ENCODE results near the gene SSH3.
A peak's percentile ranks its signal among the peaks of the same experiment; 100 is the strongest.

The SSH3 gene

GRCh38 chr11:67299471-67300191 is 3.7 kb upstream of the SSH3 start:
- DNase-seq, result no peak

DNA sequence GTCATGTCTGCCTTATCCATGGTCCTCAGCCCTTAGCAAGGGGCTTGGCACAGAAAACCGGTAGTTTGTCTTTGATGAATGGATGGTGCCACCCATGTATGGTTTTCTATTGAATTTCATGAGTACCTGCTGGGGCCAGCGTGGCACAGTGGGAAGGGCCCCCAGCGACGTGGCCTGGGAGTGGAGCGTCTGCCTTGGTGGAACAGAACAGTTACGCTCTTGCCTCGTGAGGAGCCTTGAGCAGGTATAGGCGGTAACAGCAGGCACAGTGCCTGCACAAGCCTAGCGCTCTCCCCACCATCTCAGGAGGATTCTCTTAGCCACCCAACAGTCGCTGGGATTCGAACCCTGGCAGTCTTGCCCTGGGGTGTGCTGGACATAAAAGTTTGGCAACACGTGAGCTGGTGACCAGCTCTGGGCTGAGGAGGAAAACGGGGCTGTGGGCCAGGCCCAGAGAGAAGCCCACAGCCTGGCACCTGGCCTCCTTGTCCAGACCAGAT is 3.0 kb upstream of the SSH3 start:
- DNase-seq, result no peak

- no peak for DNase-seq
These were observed 2.5 kb upstream of the SSH3 start for GRCh38 chr11:67300756-67301312.

GRCh38 chr11:67301313-67301921 is 1.9 kb upstream of the SSH3 start:
- DNase-seq, result no peak

DNA sequence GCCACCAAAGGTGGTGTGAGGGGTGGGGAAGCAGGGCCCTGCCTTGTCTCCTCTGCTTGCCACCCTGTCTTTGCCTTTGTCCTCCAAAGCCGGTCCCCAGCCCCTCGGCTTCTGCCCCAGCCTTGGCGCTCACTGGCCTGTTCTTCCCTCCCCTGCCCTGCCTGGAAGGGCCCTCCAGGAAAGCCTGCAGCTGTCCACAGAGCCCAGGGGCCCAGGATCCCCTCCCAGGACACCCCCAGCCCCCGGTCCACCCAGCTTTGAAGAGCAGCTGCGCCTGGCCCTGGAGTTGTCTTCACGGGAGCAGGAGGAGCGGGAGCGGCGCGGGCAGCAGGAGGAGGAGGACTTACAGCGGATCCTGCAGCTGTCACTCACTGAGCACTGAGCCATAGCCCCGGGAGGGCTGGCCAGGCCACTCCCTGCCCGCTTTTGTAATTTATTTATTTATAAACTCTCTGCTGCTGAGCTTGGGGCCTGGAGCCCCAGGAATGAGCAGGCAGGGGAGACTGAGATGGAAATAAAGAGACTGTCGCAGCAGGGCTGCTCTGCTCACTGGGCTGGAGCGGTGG is 1.3 kb upstream of the SSH3 start:
- DNase-seq, result peak; percentile 75

DNA sequence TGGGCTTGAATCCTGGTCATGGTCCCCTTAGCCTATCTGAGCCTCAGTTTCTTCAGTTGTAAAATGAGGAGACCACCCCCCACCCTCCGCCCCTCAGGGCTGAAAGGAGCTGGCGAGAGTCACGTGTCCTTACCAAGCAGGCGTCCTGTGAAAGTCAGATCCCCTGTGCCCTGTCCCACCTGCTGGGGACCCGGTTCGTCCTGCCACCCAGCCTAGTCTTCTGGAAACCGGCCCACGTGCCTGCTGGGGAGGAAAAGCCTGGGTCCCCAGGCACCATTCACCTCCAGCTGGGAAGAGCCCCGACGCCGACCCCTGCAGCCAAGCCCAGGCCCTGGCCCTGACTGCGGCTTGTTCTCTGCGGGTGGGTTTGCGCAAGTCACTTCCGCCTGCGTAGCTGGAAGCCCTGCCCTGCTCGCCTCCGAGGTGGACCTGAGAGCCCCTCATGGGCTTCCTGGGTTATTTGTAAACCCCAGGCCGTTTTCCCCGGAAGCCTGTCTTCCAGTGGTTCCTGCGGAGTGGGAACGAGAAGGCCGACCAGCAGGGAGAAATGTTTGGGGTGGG is 679 bp upstream of the SSH3 start:
- DNase-seq, result peak; percentile 46

DNA sequence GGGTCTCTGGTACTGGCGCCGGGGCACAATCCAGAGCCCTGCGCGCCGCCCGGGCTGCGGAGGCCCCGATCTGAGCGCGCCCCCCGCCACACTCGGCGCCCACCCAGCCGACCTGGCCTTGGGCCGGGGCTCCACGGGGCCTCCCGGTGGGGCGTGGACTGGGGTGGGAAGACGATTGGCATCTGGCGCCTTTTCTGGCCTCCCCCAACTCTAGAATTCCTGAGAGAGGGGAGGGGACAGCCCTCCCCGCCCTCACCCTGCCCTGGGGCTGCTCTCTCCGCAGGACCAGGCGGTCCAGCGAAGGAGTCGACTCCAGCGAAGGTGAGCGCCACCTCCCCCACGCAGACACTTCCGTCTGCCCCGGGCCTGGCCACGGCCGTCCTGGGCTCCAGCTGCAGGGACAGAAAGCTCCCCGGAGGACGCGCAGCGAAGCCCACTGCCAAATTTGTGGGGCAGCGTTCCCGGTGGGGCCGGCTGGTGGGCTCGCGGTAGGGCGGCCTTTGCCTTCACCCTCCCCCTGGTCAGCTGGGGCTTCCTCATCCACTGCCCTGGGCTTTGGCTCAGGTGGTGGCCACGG is 593 bp downstream of the SSH3 start:
- DNase-seq, result no peak

GRCh38 chr11:67304511-67305113 is 1.3 kb downstream of the SSH3 start:
- DNase-seq, result no peak

DNA sequence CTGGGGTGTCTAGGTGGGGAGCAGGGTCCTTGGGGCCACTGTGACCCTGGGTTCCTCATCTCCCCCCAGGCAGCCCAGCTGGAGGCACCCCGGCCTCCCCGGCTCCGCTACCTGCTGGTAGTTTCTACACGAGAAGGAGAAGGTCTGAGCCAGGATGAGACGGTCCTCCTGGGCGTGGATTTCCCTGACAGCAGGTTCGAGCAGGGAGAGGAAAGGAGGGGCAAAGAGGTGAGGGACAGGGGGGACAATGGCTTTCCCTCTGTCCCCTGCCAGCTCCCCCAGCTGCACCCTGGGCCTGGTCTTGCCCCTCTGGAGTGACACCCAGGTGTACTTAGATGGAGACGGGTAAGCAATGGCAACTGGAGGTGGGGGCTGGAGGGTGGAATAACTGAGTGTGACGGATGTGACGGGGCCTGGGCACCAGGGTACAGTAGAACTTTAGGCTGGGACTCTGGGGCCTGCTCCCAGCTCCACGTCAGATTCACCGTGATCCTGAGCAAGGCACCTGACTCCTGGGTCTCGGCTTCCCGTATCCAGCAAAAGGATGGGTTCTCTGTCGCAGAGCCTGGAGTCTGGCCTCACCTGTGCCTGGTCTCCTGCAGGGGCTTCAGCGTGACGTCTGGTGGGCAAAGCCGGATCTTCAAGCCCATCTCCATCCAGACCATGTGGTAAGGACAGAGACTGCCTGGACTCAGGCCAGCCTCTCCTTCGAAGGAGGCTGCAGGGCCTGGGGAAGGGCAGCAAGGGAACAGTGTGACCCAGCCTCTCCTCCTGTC is 3.6 kb downstream of the SSH3 start:
- DNase-seq, result no peak

DNA sequence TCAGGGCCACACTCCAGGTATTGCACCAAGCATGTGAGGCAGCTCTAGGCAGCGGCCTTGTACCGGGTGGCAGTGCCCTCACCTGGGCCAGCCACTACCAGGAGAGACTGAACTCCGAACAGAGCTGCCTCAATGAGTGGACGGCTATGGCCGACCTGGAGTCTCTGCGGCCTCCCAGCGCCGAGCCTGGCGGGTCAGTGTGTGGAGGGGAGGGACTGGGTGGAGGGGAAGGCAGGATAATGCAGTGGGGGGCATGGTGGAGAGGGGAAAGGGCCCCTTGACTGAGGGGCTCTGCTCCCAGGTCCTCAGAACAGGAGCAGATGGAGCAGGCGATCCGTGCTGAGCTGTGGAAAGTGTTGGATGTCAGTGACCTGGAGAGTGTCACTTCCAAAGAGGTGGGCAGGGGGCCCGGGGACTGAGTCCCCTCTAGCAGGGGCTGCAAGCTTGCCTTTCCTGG is 4.2 kb downstream of the SSH3 start:
- DNase-seq, result no peak

GRCh38 chr11:67308031-67308866 is 4.9 kb downstream of the SSH3 start:
- DNase-seq, result no peak

DNA sequence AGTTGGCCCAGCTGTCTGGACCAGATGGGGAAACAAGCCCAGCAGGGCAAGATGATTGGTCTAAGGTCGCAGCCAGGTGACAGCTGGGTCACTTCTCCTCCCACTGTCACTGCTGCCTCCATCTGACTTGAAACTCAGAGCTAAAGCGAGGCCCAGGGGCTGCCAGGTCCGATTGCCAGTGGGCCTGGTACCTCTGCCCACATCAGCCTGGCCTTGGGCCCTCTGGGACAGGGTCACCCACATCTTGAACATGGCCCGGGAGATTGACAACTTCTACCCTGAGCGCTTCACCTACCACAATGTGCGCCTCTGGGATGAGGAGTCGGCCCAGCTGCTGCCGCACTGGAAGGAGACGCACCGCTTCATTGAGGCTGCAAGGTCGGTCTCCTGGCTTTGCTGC is 5.8 kb downstream of the SSH3 start:
- DNase-seq, result no peak

DNA sequence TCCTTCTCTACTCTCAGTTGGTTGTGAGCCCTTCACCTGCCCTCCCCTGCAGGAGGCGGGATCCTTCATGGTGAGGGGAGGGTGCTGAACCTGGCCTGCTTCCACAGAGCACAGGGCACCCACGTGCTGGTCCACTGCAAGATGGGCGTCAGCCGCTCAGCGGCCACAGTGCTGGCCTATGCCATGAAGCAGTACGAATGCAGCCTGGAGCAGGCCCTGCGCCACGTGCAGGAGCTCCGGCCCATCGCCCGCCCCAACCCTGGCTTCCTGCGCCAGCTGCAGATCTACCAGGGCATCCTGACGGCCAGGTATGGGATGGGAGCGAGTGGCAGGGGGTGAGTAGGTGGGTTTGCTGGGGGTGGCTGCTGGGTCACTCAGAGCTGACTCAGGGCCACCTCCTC is 6.3 kb downstream of the SSH3 start:
- no peak for DNase-seq

- DNase-seq, result no peak
These were observed 7.1 kb downstream of the SSH3 start for GRCh38 chr11:67310246-67311050.

DNA sequence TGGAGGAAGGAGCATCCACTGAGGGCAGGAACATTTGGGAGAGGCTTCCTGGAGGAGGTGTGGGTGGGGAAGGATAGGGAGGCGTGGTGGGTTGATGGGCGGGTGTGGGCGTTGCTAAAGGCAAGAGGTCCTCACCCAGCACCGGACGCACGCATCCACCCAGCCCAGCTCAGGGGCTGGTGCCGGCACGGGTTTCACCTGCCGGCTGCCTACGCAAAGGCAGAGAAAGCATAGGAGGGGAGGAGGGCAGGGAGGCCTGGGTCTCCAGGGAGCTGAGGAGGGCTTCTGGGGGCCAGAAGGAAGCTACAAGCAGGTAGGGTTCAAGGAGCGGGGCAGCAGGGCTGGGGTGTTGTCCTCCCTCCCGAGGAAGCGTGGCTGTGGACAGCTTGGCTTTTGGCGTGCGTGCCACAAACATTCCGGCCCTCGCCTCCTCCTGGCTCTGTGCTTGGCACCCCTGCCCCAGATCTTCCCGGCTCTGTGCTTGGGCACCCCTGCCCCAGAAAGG is 7.8 kb downstream of the SSH3 start:
- no peak for DNase-seq

- no peak for DNase-seq
These were observed 8.3 kb downstream of the SSH3 start for GRCh38 chr11:67311556-67312082.

DNA sequence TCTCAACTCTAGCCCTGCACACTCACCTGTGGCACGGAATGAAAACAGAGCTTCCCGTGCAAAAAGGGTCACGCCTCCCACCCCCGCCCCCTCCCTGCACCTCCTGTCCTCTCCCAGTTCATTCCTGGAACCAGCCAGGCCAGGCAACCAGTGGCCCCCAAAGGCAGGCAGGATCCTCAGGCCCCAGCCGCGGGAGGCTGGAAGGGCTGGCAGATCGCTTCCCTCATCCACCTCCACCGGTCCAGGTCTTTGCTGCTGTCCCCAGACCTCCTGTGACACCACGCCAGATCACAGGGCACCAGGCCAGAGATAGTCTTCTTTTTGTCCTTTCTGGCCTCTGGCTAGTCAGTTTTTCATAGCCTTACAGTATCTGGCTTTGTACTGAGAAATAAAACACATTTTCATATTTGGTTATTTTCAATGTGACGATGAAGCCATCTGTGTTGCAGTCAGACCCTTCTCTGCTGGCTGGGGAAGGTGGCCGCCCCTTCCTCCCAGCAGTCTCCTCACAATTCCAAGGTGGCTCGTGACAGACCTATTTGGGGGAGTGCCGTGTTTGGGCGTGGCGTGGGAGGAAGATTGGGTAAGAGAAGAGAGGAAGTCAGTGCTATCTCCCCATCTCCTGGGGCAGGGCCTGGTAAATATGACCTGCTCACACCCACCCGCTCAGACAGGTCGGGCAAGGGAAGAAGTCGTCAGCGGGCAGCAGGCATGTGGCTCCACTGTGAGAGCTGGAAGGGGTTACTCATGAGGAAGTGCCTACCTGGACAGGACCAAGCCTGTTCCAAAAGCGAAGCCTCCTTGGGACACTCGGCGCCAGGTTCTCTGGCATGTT is 9.1 kb downstream of the SSH3 start:
- DNase-seq, result no peak

- DNase-seq, result no peak
These were observed 10.0 kb downstream of the SSH3 start for GRCh38 chr11:67313125-67313890.

Data from DMS79 treated with DMSO at 0.1 percent for 48 hours (cell line).